ENCODE results near the gene KCNH2.
"Not testable (repeated sequence)": the region's sequence is repeated elsewhere in the genome, so short reads cannot be mapped to it uniquely, and the experiment has no call there.

Gene KCNH2

DNA sequence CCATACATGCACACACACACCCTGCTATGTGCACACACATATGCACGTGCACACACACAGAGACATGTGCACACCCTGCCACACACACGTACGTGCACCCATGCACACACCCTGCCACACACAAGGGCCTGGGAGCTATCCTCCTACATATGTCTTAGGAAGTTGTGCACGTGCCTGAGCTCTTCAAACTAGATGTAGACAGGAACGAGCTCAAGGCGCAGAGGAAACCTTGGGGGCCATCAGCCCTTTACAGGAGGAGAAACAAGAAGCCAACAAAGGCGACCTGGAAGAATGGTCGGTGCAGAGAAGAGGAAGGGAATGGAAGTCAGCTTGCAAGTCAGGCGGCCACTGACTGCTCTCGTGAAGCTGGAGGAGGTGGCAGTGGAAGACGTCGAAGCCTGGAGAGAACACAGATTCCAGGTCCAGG lies 67.1 kb downstream of the KCNH2 start:
- H3K4me3 ChIP-seq (ENCODE audit: low read depth, low read length), result no peak overlapping the region
- TF ChIP-seq, protein P1, sequence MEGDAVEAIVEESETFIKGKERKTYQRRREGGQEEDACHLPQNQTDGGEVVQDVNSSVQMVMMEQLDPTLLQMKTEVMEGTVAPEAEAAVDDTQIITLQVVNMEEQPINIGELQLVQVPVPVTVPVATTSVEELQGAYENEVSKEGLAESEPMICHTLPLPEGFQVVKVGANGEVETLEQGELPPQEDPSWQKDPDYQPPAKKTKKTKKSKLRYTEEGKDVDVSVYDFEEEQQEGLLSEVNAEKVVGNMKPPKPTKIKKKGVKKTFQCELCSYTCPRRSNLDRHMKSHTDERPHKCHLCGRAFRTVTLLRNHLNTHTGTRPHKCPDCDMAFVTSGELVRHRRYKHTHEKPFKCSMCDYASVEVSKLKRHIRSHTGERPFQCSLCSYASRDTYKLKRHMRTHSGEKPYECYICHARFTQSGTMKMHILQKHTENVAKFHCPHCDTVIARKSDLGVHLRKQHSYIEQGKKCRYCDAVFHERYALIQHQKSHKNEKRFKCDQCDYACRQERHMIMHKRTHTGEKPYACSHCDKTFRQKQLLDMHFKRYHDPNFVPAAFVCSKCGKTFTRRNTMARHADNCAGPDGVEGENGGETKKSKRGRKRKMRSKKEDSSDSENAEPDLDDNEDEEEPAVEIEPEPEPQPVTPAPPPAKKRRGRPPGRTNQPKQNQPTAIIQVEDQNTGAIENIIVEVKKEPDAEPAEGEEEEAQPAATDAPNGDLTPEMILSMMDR (IDR thresholded peaks at IDR 0.05; ENCODE audit: low read depth, low read length), result no peak
- TF ChIP-seq, protein P2, sequence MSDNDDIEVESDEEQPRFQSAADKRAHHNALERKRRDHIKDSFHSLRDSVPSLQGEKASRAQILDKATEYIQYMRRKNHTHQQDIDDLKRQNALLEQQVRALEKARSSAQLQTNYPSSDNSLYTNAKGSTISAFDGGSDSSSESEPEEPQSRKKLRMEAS (IDR thresholded peaks at IDR 0.05; ENCODE audit: low read depth, low read length), result peak; percentile 70
- TF ChIP-seq POLR2A (IDR thresholded peaks at IDR 0.05; ENCODE audit: extremely low read depth, insufficient read length) (no peak), MYC (IDR thresholded peaks at IDR 0.05; ENCODE audit: low read depth, low read length) (0 out of 2 replicates have a peak, but pooled peaks have one; percentile 15)
- peak; percentile 55 for DNase-seq (ENCODE audit: low read depth)

DNA sequence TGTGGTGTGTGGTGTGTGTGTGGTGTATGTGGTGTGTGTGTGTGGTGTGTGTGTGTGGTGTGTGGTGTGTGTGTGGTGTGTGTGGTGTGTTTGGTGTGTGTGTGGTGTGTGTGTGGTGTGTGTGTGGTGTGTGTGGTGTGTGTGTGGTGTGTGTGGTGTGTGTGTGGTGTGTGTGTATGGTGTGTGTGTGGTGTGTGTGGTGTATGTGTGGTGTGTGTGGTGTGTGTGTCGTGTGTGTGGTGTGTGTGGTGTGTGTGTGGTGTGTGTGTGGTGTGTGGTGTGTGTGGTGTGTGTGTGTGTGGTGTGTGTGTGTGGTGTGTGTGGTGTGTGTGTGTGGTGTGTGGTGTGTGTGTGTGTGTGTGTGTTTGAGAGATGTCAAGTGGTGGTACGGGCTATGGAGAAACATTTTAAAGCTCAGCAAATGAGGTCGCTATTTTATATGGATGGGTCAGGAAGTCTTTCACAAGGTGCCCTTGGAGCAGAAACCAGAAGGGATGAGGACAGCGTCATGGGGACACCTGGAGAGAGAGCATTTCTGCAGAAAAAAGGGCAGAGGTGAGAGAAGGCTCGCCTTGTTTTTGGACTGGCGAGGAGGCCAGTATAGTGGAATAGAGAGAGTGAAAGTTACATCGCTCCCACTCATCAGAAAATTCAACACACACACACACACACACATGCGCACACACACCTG lies 67.7 kb downstream of the KCNH2 start:
- peak; percentile 39 for DNase-seq (ENCODE audit: low read depth)
- H3K4me3 ChIP-seq (ENCODE audit: low read depth, low read length), result not testable (repeated sequence)

DNA sequence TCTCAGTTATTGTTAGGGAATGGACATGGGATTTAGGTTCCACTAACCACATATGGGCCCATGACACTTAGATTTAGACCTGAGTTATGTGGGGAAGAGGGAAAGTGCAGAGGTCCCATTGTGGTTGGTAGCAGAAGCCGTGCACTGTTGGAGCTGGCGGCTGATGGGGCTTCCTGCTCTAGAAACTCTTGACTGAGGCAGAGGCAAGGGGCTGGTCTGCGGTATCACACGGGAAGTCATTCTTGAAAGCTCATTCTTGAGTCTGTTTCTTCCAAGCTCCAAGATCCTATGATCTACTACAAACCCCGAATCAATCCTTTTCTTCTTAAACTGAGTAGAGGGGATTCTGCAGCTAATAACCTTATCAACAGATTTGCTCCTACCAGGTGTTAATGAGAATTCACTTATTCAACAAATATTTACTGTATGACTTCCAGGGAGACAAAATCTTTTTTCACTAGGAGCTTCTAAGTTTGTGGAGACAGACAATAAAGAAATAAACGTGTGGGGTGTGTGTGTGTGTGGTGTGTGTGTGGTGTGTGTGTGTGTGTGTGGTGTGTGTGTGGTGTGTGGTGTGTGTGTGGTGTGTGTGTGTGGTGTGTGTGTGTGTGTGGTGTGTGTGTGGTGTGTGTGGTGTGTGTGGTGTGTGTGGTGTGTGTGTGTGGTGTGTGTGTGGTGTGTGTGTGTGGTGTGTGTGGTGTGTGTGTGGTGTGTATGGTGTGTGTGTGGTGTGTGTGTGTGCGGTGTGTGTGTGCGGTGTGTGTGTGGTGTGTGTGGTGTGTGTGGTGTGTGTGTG lies 68.7 kb downstream of the KCNH2 start:
- no peak overlapping the region for H3K4me3 ChIP-seq (ENCODE audit: low read depth, low read length)
- peak; percentile 72 for DNase-seq (ENCODE audit: low read depth)
- TF ChIP-seq, protein P2 (IDR thresholded peaks at IDR 0.05; ENCODE audit: low read depth, low read length), result no peak
- TF ChIP-seq MYC (IDR thresholded peaks at IDR 0.05; ENCODE audit: low read depth, low read length) (no peak), POLR2A (IDR thresholded peaks at IDR 0.05; ENCODE audit: extremely low read depth, insufficient read length) (no peak)
- TF ChIP-seq, protein P1 (IDR thresholded peaks at IDR 0.05; ENCODE audit: low read depth, low read length), result no peak

DNA sequence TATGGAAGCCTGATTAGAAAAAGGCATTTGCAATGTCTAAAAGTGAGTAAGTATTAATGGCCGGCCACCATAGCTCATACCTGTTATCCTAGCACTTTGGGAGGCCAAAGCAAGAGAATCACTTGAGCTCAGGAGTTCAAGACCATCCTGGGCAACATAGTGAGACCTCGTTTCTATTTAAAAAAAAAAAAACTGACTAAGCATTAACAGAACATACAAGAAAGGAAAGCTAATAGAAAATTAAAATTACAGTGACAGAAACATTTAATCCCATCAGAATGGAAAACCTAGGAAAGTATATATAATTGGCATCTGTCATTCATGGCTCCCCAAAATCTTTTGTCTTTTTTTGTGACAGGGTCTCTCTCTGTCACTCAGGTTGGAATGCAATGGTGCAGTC lies 69.9 kb downstream of the KCNH2 start:
- TF ChIP-seq POLR2A (IDR thresholded peaks at IDR 0.05; ENCODE audit: extremely low read depth, insufficient read length) (no peak), MYC (IDR thresholded peaks at IDR 0.05; ENCODE audit: low read depth, low read length) (no peak)
- TF ChIP-seq, protein P2 (IDR thresholded peaks at IDR 0.05; ENCODE audit: low read depth, low read length), result no peak
- TF ChIP-seq, protein P1 (IDR thresholded peaks at IDR 0.05; ENCODE audit: low read depth, low read length), result no peak
- no peak overlapping the region for H3K4me3 ChIP-seq (ENCODE audit: low read depth, low read length)
- no peak for DNase-seq (ENCODE audit: low read depth)

DNA sequence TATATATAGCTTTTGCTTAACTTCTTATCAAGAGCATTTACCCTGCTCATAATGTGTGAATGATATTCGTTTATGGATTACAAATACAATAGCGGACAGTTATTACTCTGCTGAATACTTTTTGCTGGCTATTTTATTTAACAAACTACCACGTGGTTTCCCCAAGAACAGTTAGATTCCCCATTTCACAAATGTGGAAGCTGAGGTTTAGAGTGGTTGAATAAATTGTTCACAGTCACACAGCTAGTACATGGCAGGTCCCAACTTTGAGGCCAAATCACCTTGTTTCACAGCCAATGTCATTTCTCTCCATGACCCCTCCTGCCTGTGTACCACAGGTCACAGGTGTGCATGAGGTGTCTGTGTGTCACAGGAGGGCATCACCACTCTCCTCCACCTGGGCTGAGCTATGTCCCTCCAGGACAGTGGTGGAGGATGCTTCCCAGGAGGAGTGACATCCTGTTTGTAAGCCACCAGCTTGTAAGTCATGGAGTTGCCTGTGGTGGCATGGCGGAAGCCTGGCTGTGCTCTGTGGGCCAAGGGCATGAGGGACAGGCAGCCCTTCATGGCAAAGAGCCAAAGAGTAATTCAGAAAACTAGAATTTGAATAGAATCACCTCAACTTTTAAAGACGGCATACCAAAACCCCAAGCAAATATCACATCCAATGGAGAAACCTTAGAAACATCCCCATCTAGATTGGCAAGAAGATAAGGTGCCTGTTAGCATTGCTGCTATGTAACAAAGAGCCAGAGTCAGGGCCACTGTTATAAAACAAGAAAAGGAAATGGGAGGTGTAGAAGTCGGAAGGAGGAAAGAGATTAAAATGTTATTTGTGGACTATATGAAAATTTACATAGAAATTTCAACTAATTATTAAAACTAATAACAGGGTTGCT lies 73.9 kb downstream of the KCNH2 start:
- no peak for DNase-seq (ENCODE audit: low read depth)
- no peak overlapping the region for H3K4me3 ChIP-seq (ENCODE audit: low read depth, low read length)
- TF ChIP-seq POLR2A (IDR thresholded peaks at IDR 0.05; ENCODE audit: extremely low read depth, insufficient read length), result no peak
- no peak for TF ChIP-seq MYC (IDR thresholded peaks at IDR 0.05; ENCODE audit: low read depth, low read length)
- TF ChIP-seq, protein P1 (IDR thresholded peaks at IDR 0.05; ENCODE audit: low read depth, low read length), result no peak
- TF ChIP-seq, protein P2 (IDR thresholded peaks at IDR 0.05; ENCODE audit: low read depth, low read length), result no peak
